GM23338 (cell line): Measurements from ENCODE around the gene OR13F1. TPM values are rescaled to one million over a fixed set of nuclear protein-coding genes. Genes with fewer than 3 reads are reported as not detected.

Experiments used
- ATAC-seq: fragments of 200-7000 bp; cut with Tn5 transposase; 3 replicates; pipeline ENCODE4 v1.9.1; 2020
- DNase-seq: peaks from one replicate; pipeline ENCODE4 v3.0.0-alpha.2; 2015; ENCODE audit warnings: low spot score
- H2AFZ ChIP-seq: fragments of 200-600 bp; sonication (generic); 2 replicates; pipeline ENCODE4 v1.8.0; 2016; ENCODE audit warnings: antibody characterized with exemption, mild to moderate bottlenecking, moderate library complexity
- H3F3A ChIP-seq: fragments of 200-600 bp; sonication (generic); replicated peaks from 2 replicates; pipeline ENCODE4 v1.8.0; 2017; ENCODE audit warnings: antibody characterized with exemption, mixed run types, low read depth
- H3K27ac ChIP-seq: fragments of 200-600 bp; sonication (generic); 2 replicates; pipeline ENCODE4 v1.6.1; 2016; ENCODE audit warnings: low read depth
- H3K27me3 ChIP-seq: fragments of 200-600 bp; sonication (generic); 2 replicates; pipeline ENCODE4 v1.8.0; 2016; ENCODE audit warnings: mild to moderate bottlenecking, mixed run types, moderate library complexity; ENCODE audit not compliant: insufficient read depth
- H3K36me3 ChIP-seq: fragments of 200-600 bp; sonication (generic); 2 replicates; pipeline ENCODE4 v1.8.0; 2016; ENCODE audit warnings: mild to moderate bottlenecking; ENCODE audit not compliant: insufficient read depth
- H3K4me1 ChIP-seq: fragments of 200-600 bp; sonication (generic); 2 replicates; pipeline ENCODE4 v1.8.0; 2016; ENCODE audit warnings: mild to moderate bottlenecking, moderate library complexity; ENCODE audit not compliant: insufficient read depth
- H3K4me2 ChIP-seq: fragments of 200-600 bp; sonication (generic); 2 replicates; pipeline ENCODE4 v1.7.1; 2017; ENCODE audit warnings: mixed run types
- H3K4me3 ChIP-seq: fragments of 200-600 bp; sonication (generic); 2 replicates; pipeline ENCODE4 v1.6.1; 2016; ENCODE audit warnings: mixed run types
- H3K79me2 ChIP-seq: fragments of 200-600 bp; sonication (generic); replicated peaks from 2 replicates; pipeline ENCODE4 v1.8.0; 2017; ENCODE audit warnings: mild to moderate bottlenecking; ENCODE audit not compliant: insufficient read depth
- H3K9me2 ChIP-seq: fragments of 200-600 bp; sonication (generic); 2 replicates; pipeline ENCODE4 v1.8.0; 2017; ENCODE audit not compliant: insufficient read depth
- H4K20me1 ChIP-seq: fragments of 200-600 bp; sonication (generic); replicated peaks from 2 replicates; pipeline ENCODE4 v1.8.0; 2017; ENCODE audit warnings: mild to moderate bottlenecking; ENCODE audit not compliant: insufficient read depth
- H3K27ac Mint-ChIP-seq: 2 replicates; pipeline ENCODE4 v1.8.0; 2020; ENCODE audit warnings: inconsistent platforms, mild to moderate bottlenecking, moderate library complexity, mixed read lengths
- H3K27me3 Mint-ChIP-seq: 3 replicates; pipeline ENCODE4 v1.8.0; 2022; ENCODE audit warnings: low read depth, mild to moderate bottlenecking, moderate library complexity, mixed read lengths, inconsistent platforms; ENCODE audit not compliant: insufficient read depth, poor library complexity
- H3K36me3 Mint-ChIP-seq: 3 replicates; pipeline ENCODE4 v1.8.0; 2021; ENCODE audit warnings: low read depth, mild to moderate bottlenecking, inconsistent platforms, moderate library complexity, mixed read lengths
- H3K4me1 Mint-ChIP-seq: 3 replicates; pipeline ENCODE4 v1.8.0; 2020; ENCODE audit warnings: mild to moderate bottlenecking, inconsistent platforms, mixed read lengths
- H3K4me3 Mint-ChIP-seq: 3 replicates; pipeline ENCODE4 v1.8.0; 2021; ENCODE audit warnings: moderate library complexity, mild to moderate bottlenecking, inconsistent platforms, mixed read lengths
- H3K9me3 Mint-ChIP-seq: 3 replicates; pipeline ENCODE4 v1.8.0; 2020; ENCODE audit warnings: moderate library complexity, mild to moderate bottlenecking, inconsistent platforms, mixed read lengths
- CREB1 ChIP-seq: fragments of 250-450 bp; sonication (Bioruptor Pico); IDR thresholded peaks from 2 replicates; pipeline ENCODE4 v1.5.0; 2020; ENCODE audit warnings: low read depth, mild to moderate bottlenecking, moderate library complexity
- EZH2 ChIP-seq: fragments of 200-600 bp; sonication (generic); IDR thresholded peaks from one replicate; pipeline ENCODE4 v1.8.0; 2017; ENCODE audit warnings: antibody characterized with exemption, mild to moderate bottlenecking, low read depth; ENCODE audit not compliant: unreplicated experiment
- EZH2phosphoT487 ChIP-seq: fragments of 200-600 bp; sonication (generic); IDR thresholded peaks from one replicate; pipeline ENCODE4 v1.8.1; 2018; ENCODE audit warnings: antibody characterized with exemption; ENCODE audit not compliant: unreplicated experiment
- JUNB ChIP-seq: IDR thresholded peaks from one replicate; pipeline ENCODE4 v1.6.1; 2016; ENCODE audit warnings: antibody characterized with exemption; ENCODE audit not compliant: unreplicated experiment
- NANOG ChIP-seq: IDR thresholded peaks from 2 replicates; pipeline ENCODE4 v1.6.1; 2016; ENCODE audit warnings: antibody characterized with exemption, borderline replicate concordance
- POLR2AphosphoS5 ChIP-seq: IDR thresholded peaks from 2 replicates; pipeline ENCODE4 v1.6.1; 2016; ENCODE audit warnings: antibody characterized with exemption, low read depth
- STAT1 ChIP-seq: IDR thresholded peaks from one replicate; pipeline ENCODE4 v1.6.1; 2016; ENCODE audit warnings: antibody characterized with exemption; ENCODE audit not compliant: unreplicated experiment
- ZNF114 ChIP-seq: fragments of 250-450 bp; sonication (Bioruptor Pico); IDR thresholded peaks from 2 replicates; pipeline ENCODE4 v1.5.0; 2020; ENCODE audit warnings: mild to moderate bottlenecking, moderate library complexity
- ZNF331 ChIP-seq: fragments of 250-450 bp; sonication (Bioruptor Pico); IDR thresholded peaks from 2 replicates; pipeline ENCODE4 v1.5.0; 2020; ENCODE audit warnings: low read depth, mild to moderate bottlenecking, moderate library complexity
- polyA plus RNA-seq: library from polyadenylated mRNA; unstranded; fragments of >200 nt; fragmentation: Nextera tagmentation; extraction: Ambion mirVana; gene quantifications from 2 replicates; pipeline ENCODE4 v1.2.1, GENCODE V29; 2016
- total RNA-seq: library from RNA; depleted of rRNA; stranded (reverse); fragments of >200 nt; shearing (Covaris generic); gene quantifications from 2 replicates; pipeline ENCODE4 v1.2.3, GENCODE V29; 2014
- TF ChIP-seq, protein P1 (sequence below): fragments of 250-450 bp; sonication (Bioruptor Pico); IDR thresholded peaks from 2 replicates; pipeline ENCODE4 v1.5.0; 2020; ENCODE audit warnings: mild to moderate bottlenecking, moderate library complexity
- TF ChIP-seq, protein P2 (sequence below): IDR thresholded peaks from one replicate; pipeline ENCODE4 v1.6.1; 2018; ENCODE audit warnings: antibody characterized with exemption; ENCODE audit not compliant: unreplicated experiment
- TF ChIP-seq, protein P3 (sequence below): IDR thresholded peaks from 2 replicates; pipeline ENCODE4 v1.6.1; 2016; ENCODE audit warnings: antibody characterized with exemption
- TF ChIP-seq, protein P4 (sequence below), 2 experiments: fragments of 200-600 bp in 1 of 2; sonication (generic) in 1 of 2; conservative IDR thresholded peaks; 2 replicates each; pipeline versions ENCODE4 v1.5.1 to v1.6.1; 2016 to 2017; ENCODE audit warnings: antibody characterized with exemption in 2 of 2, low read depth in 2 of 2, mild to moderate bottlenecking in 2 of 2, moderate library complexity in 1 of 2

OR13F1 gene
- total and polyA plus RNA-seq, 2 experiments from 2014 or later = not detected

DNA sequence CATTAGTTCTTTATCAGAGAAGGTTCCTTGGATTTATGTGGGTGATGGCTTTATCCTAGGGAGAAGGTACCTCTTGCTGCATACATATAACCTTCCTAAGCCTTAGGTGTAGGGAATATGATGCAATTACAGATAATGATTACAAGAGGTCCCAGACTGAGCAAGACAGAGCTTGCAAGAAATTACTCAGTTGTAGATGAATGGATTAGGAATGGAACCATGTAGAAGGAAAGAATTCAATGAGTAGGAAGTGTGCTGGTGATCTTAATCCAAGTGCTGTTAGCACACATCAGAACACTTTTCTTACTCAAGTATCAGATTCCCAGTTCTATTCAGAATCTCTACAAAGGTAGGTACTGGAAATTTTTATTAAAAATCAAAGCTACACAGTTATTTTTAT lies 2.5 kb downstream of the OR13F1 start:
- H3K27me3 ChIP-seq = no peaks in the 10 kb centered on the region
- no peak overlapping the region for H3K27ac ChIP-seq
- ATAC-seq = no peak
- H3K4me1 ChIP-seq = no peaks in the 10 kb centered on the region
- H3K36me3 ChIP-seq = no peaks in the 10 kb centered on the region
- no peaks in the 10 kb centered on the region for H3K9me2 ChIP-seq
- Mint-ChIP-seq H3K36me3 (no peaks in the 10 kb centered on the region), H3K27ac (no peak overlapping the region), H3K9me3 (no peaks in the 10 kb centered on the region), H3K27me3 (no peaks in the 10 kb centered on the region), H3K4me1 (no peaks in the 10 kb centered on the region), H3K4me3 (no peak overlapping the region)
- H3K4me3 ChIP-seq = no peak overlapping the region
- H2AFZ ChIP-seq = no peak overlapping the region
- no peaks in the 10 kb centered on the region for H4K20me1 ChIP-seq
- no peaks in the 10 kb centered on the region for H3K79me2 ChIP-seq
- no peak for DNase-seq
- H3K4me2 ChIP-seq = no peak overlapping the region
- H3F3A ChIP-seq = no peaks in the 10 kb centered on the region
- no peak for TF ChIP-seq EZH2
- TF ChIP-seq, protein P1, sequence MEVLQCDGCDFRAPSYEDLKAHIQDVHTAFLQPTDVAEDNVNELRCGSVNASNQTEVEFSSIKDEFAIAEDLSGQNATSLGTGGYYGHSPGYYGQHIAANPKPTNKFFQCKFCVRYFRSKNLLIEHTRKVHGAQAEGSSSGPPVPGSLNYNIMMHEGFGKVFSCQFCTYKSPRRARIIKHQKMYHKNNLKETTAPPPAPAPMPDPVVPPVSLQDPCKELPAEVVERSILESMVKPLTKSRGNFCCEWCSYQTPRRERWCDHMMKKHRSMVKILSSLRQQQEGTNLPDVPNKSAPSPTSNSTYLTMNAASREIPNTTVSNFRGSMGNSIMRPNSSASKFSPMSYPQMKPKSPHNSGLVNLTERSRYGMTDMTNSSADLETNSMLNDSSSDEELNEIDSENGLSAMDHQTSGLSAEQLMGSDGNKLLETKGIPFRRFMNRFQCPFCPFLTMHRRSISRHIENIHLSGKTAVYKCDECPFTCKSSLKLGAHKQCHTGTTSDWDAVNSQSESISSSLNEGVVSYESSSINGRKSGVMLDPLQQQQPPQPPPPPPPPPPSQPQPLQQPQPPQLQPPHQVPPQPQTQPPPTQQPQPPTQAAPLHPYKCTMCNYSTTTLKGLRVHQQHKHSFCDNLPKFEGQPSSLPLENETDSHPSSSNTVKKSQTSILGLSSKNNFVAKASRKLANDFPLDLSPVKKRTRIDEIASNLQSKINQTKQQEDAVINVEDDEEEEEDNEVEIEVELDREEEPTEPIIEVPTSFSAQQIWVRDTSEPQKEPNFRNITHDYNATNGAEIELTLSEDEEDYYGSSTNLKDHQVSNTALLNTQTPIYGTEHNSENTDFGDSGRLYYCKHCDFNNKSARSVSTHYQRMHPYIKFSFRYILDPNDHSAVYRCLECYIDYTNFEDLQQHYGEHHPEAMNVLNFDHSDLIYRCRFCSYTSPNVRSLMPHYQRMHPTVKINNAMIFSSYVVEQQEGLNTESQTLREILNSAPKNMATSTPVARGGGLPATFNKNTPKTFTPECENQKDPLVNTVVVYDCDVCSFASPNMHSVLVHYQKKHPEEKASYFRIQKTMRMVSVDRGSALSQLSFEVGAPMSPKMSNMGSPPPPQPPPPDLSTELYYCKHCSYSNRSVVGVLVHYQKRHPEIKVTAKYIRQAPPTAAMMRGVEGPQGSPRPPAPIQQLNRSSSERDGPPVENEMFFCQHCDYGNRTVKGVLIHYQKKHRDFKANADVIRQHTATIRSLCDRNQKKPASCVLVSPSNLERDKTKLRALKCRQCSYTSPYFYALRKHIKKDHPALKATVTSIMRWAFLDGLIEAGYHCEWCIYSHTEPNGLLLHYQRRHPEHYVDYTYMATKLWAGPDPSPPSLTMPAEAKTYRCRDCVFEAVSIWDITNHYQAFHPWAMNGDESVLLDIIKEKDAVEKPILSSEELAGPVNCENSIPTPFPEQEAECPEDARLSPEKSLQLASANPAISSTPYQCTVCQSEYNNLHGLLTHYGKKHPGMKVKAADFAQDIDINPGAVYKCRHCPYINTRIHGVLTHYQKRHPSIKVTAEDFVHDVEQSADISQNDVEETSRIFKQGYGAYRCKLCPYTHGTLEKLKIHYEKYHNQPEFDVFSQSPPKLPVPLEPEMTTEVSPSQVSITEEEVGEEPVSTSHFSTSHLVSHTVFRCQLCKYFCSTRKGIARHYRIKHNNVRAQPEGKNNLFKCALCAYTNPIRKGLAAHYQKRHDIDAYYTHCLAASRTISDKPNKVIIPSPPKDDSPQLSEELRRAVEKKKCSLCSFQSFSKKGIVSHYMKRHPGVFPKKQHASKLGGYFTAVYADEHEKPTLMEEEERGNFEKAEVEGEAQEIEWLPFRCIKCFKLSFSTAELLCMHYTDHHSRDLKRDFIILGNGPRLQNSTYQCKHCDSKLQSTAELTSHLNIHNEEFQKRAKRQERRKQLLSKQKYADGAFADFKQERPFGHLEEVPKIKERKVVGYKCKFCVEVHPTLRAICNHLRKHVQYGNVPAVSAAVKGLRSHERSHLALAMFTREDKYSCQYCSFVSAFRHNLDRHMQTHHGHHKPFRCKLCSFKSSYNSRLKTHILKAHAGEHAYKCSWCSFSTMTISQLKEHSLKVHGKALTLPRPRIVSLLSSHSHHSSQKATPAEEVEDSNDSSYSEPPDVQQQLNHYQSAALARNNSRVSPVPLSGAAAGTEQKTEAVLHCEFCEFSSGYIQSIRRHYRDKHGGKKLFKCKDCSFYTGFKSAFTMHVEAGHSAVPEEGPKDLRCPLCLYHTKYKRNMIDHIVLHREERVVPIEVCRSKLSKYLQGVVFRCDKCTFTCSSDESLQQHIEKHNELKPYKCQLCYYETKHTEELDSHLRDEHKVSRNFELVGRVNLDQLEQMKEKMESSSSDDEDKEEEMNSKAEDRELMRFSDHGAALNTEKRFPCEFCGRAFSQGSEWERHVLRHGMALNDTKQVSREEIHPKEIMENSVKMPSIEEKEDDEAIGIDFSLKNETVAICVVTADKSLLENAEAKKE (CRISPR knock-in tag) = no peak
- TF ChIP-seq JUNB = no peak
- TF ChIP-seq, protein P2, sequence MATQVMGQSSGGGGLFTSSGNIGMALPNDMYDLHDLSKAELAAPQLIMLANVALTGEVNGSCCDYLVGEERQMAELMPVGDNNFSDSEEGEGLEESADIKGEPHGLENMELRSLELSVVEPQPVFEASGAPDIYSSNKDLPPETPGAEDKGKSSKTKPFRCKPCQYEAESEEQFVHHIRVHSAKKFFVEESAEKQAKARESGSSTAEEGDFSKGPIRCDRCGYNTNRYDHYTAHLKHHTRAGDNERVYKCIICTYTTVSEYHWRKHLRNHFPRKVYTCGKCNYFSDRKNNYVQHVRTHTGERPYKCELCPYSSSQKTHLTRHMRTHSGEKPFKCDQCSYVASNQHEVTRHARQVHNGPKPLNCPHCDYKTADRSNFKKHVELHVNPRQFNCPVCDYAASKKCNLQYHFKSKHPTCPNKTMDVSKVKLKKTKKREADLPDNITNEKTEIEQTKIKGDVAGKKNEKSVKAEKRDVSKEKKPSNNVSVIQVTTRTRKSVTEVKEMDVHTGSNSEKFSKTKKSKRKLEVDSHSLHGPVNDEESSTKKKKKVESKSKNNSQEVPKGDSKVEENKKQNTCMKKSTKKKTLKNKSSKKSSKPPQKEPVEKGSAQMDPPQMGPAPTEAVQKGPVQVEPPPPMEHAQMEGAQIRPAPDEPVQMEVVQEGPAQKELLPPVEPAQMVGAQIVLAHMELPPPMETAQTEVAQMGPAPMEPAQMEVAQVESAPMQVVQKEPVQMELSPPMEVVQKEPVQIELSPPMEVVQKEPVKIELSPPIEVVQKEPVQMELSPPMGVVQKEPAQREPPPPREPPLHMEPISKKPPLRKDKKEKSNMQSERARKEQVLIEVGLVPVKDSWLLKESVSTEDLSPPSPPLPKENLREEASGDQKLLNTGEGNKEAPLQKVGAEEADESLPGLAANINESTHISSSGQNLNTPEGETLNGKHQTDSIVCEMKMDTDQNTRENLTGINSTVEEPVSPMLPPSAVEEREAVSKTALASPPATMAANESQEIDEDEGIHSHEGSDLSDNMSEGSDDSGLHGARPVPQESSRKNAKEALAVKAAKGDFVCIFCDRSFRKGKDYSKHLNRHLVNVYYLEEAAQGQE = no peak
- no peak for TF ChIP-seq POLR2AphosphoS5
- TF ChIP-seq, protein P3, sequence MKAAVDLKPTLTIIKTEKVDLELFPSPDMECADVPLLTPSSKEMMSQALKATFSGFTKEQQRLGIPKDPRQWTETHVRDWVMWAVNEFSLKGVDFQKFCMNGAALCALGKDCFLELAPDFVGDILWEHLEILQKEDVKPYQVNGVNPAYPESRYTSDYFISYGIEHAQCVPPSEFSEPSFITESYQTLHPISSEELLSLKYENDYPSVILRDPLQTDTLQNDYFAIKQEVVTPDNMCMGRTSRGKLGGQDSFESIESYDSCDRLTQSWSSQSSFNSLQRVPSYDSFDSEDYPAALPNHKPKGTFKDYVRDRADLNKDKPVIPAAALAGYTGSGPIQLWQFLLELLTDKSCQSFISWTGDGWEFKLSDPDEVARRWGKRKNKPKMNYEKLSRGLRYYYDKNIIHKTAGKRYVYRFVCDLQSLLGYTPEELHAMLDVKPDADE = no peak
- no peak for TF ChIP-seq NANOG
- TF ChIP-seq CREB1 (CRISPR knock-in tag) = no peak
- no peak for TF ChIP-seq STAT1
- TF ChIP-seq ZNF114 = no peak
- TF ChIP-seq, protein P4, sequence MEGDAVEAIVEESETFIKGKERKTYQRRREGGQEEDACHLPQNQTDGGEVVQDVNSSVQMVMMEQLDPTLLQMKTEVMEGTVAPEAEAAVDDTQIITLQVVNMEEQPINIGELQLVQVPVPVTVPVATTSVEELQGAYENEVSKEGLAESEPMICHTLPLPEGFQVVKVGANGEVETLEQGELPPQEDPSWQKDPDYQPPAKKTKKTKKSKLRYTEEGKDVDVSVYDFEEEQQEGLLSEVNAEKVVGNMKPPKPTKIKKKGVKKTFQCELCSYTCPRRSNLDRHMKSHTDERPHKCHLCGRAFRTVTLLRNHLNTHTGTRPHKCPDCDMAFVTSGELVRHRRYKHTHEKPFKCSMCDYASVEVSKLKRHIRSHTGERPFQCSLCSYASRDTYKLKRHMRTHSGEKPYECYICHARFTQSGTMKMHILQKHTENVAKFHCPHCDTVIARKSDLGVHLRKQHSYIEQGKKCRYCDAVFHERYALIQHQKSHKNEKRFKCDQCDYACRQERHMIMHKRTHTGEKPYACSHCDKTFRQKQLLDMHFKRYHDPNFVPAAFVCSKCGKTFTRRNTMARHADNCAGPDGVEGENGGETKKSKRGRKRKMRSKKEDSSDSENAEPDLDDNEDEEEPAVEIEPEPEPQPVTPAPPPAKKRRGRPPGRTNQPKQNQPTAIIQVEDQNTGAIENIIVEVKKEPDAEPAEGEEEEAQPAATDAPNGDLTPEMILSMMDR (conservative IDR thresholded peaks at IDR 0.05; ENCODE audit: low read depth in 2 of 2) = no peak
- no peak for TF ChIP-seq ZNF331
- no peak for TF ChIP-seq EZH2phosphoT487
